Measurements from ENCODE around the gene NXNL1. TPM values are rescaled to one million over a fixed set of nuclear protein-coding genes. Genes with fewer than 3 reads are reported as not detected.
"Not testable (repeated sequence)": the region's sequence is repeated elsewhere in the genome, so short reads cannot be mapped to it uniquely, and the experiment has no call there.

The NXNL1 gene
- total RNA-seq: not detected

GRCh38 chr19:17460372-17461230, at the start of gene NXNL1:
TSS of gene NXNL1 (minus strand) at chr19:17460926. CDS start at chr19:17460869, 57 bp downstream.
- ATAC-seq (no peak), DNase-seq (no peak)
- Mint-ChIP-seq H3K4me1 (ENCODE audit: low read depth) (no peaks in the 10 kb centered on the region), H3K4me3 (no peak within 1 kb of the TSS), H3K36me3 (ENCODE audit: insufficient read depth) (no peaks in the 10 kb centered on the region), H3K27me3 (ENCODE audit: low read depth) (peaks cover 28% of the 10 kb centered on the region), H3K9me3 (no peaks in the 10 kb centered on the region)

DNA sequence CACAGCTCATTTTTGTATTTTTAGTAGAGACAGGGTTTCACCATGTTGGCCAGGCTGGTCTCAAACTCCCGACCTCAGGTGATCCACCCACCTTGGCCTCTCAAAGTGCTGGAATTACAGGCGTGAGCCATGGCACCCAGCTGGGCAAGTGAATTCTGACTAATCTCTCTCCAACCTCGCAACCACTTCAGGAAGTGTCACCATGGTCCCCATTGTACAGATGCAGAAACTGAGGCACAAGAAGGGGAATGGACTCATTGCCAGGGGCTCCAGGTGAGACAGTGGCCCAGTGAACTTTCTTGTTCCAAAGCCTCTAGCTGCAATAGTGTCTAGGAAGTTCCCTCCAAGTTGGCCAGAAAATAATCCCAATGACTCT, 47.8 kb upstream of the NXNL1 start:
- not testable (repeated sequence) for ATAC-seq; H3K36me3 Mint-ChIP-seq (ENCODE audit: insufficient read depth); H3K9me3 Mint-ChIP-seq; H3K27me3 Mint-ChIP-seq (ENCODE audit: low read depth); H3K4me3 Mint-ChIP-seq; DNase-seq
- H3K4me1 Mint-ChIP-seq (ENCODE audit: low read depth): peaks cover 30% of the 10 kb centered on the region

- DNase-seq (no peak), ATAC-seq (no peak)
- H3K36me3 Mint-ChIP-seq (ENCODE audit: insufficient read depth): peaks cover 7% of the 10 kb centered on the region
- peaks cover 21% of the 10 kb centered on the region for H3K4me1 Mint-ChIP-seq (ENCODE audit: low read depth)
- no peaks in the 10 kb centered on the region for H3K27me3 Mint-ChIP-seq (ENCODE audit: low read depth)
- no peaks in the 10 kb centered on the region for H3K9me3 Mint-ChIP-seq
- H3K4me3 Mint-ChIP-seq: no peak overlapping the region
Measured at GRCh38 chr19:17506745-17507144, 46.0 kb upstream of the NXNL1 start.

DNA sequence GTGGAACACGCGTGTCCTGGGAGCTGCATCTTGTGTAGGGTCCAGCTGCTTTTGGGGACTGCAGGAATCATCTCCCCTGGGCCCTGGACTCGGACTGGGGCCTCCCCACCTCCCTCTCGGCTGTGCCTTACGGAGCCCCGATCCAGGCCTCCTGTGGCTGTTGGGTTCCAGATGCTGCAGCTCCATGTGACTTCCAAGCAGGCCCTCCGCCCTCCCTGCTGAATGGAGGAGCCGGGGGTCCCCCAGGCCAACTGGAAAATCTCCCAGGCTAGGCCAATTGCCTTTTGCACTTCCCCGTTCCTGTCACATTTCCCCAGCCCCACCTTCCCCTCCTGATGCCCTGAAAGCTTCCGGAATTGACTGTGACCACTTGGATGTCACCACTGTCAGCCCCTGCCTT, 44.5 kb upstream of the NXNL1 start:
- no peak for ATAC-seq
- H3K36me3 Mint-ChIP-seq (ENCODE audit: insufficient read depth): peaks cover 5% of the 10 kb centered on the region

DNA sequence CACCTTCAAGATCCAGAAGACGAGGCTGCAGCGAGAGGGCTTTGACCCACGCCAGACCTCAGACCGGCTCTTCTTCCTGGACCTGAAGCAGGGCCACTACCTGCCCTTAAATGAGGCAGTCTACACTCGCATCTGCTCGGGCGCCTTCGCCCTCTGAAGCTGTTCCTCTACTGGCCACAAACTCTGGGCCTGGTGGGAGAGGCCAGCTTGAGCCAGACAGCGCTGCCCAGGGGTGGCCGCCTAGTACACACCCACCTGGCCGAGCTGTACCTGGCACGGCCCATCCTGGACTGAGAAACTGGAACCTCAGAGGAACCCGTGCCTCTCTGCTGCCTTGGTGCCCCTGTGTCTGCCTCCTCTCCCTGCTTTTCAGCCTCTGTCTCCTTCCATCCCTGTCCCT, 43.7 kb upstream of the NXNL1 start:
- Mint-ChIP-seq H3K9me3 (no peaks in the 10 kb centered on the region), H3K4me3 (no peak overlapping the region), H3K36me3 (ENCODE audit: insufficient read depth) (peaks cover 5% of the 10 kb centered on the region), H3K27me3 (ENCODE audit: low read depth) (no peaks in the 10 kb centered on the region), H3K4me1 (ENCODE audit: low read depth) (peaks cover 15% of the 10 kb centered on the region)
- ATAC-seq (no peak), DNase-seq (no peak)

More for the DNA sequence above, 44.5 kb upstream of the NXNL1 start:
- no peaks in the 10 kb centered on the region for H3K9me3 Mint-ChIP-seq
- DNase-seq: no peak
- no peaks in the 10 kb centered on the region for H3K27me3 Mint-ChIP-seq (ENCODE audit: low read depth)
- H3K4me3 Mint-ChIP-seq: no peak overlapping the region
- peaks cover 17% of the 10 kb centered on the region for H3K4me1 Mint-ChIP-seq (ENCODE audit: low read depth)

GRCh38 chr19:17504030-17504429, 43.3 kb upstream of the NXNL1 start:
- no peaks in the 10 kb centered on the region for H3K9me3 Mint-ChIP-seq
- DNase-seq: no peak
- no peak for ATAC-seq
- no peak overlapping the region for H3K4me3 Mint-ChIP-seq
- peaks cover 5% of the 10 kb centered on the region for H3K36me3 Mint-ChIP-seq (ENCODE audit: insufficient read depth)
- H3K4me1 Mint-ChIP-seq (ENCODE audit: low read depth): peaks cover 15% of the 10 kb centered on the region
- no peaks in the 10 kb centered on the region for H3K27me3 Mint-ChIP-seq (ENCODE audit: low read depth)

GRCh38 chr19:17503240-17503639, 42.5 kb upstream of the NXNL1 start:
- H3K4me3 Mint-ChIP-seq: no peak overlapping the region
- DNase-seq (no peak), ATAC-seq (no peak)
- peaks cover 12% of the 10 kb centered on the region for H3K4me1 Mint-ChIP-seq (ENCODE audit: low read depth)
- no peaks in the 10 kb centered on the region for H3K9me3 Mint-ChIP-seq
- H3K27me3 Mint-ChIP-seq (ENCODE audit: low read depth): no peaks in the 10 kb centered on the region
- peaks cover 5% of the 10 kb centered on the region for H3K36me3 Mint-ChIP-seq (ENCODE audit: insufficient read depth)

GRCh38 chr19:17500447-17501198, 39.9 kb upstream of the NXNL1 start:
- Mint-ChIP-seq H3K4me3 (no peak overlapping the region), H3K36me3 (ENCODE audit: insufficient read depth) (no peaks in the 10 kb centered on the region), H3K4me1 (ENCODE audit: low read depth) (peaks cover 14% of the 10 kb centered on the region), H3K27me3 (ENCODE audit: low read depth) (no peaks in the 10 kb centered on the region), H3K9me3 (no peaks in the 10 kb centered on the region)
- no peak for DNase-seq
- no peak for ATAC-seq

DNA sequence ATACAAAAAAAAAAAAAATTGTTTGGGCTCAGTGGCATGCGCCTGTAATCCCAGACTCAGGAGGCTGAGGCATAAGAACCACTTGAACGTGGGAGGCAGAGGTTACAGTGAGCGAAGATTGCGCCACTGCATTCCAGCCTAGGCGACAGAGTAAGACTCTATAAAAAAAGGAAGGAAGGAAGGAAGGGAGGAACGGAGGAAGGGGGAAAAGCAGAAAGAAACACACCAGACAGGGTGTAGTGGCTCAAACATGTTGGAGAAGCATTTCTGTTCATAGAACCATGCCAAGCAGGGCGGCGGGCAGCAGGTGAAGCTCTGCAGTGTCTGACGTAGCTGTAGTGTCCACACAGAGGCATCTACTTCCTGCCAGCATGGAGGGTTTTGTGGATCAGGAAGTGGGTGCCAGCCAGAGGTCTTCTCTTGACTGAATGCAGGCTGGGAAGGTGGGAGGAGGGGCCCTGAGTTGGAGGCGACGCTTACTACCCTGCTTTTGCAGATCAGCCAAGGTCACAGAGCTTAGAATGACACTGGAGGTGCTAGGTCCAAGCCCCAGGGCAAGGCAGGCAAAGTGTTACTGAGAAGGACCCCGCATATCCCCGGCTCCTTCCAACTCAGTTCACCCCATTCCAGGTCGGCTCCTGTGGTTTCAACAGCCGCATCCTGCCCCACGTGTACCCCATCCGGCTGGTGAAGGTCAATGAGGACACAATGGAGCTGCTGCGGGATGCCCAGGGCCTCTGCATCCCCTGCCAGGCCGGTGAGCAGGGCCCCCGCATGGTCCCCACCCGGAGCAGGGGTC, 39.1 kb upstream of the NXNL1 start:
- Mint-ChIP-seq H3K4me1 (ENCODE audit: low read depth) (peaks cover 15% of the 10 kb centered on the region), H3K27me3 (ENCODE audit: low read depth) (no peaks in the 10 kb centered on the region), H3K36me3 (ENCODE audit: insufficient read depth) (no peaks in the 10 kb centered on the region), H3K9me3 (no peaks in the 10 kb centered on the region), H3K4me3 (no peak overlapping the region)
- DNase-seq (no peak), ATAC-seq (no peak)

GRCh38 chr19:17499025-17499424, 38.3 kb upstream of the NXNL1 start:
- not testable (repeated sequence) for H3K27me3 Mint-ChIP-seq (ENCODE audit: low read depth); ATAC-seq; H3K4me3 Mint-ChIP-seq; DNase-seq; H3K36me3 Mint-ChIP-seq (ENCODE audit: insufficient read depth); H3K9me3 Mint-ChIP-seq
- H3K4me1 Mint-ChIP-seq (ENCODE audit: low read depth): peaks cover 15% of the 10 kb centered on the region

DNA sequence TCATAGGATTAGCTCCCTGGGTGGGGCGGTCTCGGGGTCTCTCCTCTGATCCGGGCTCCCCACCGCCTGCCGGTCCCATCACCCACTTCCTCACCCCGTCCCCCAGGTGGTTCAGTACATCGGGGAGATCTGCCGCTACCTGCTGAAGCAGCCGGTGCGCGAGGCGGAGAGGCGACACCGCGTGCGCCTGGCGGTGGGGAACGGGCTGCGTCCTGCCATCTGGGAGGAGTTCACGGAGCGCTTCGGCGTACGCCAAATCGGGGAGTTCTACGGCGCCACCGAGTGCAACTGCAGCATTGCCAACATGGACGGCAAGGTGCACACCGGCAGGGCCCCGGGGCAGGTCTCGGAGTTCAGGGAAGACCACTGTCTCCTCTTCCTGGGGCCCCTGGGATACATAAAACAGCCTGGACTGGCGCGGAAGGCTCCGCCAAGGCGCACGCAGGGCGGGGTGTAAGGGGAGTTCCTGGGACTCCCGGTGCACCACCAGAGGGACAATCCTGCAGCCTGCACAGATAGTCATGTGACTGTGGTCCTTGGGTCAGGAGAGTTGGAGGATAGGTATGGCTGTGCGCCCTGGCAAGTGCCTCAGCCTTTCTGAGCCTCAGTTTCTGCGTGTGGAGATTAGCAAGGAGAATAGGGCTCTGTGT, 36.5 kb upstream of the NXNL1 start:
- no peak for ATAC-seq
- no peaks in the 10 kb centered on the region for H3K9me3 Mint-ChIP-seq
- peaks cover 15% of the 10 kb centered on the region for H3K4me1 Mint-ChIP-seq (ENCODE audit: low read depth)
- no peaks in the 10 kb centered on the region for H3K36me3 Mint-ChIP-seq (ENCODE audit: insufficient read depth)
- no peaks in the 10 kb centered on the region for H3K27me3 Mint-ChIP-seq (ENCODE audit: low read depth)
- DNase-seq: no peak
- no peak overlapping the region for H3K4me3 Mint-ChIP-seq

- H3K27me3 Mint-ChIP-seq (ENCODE audit: low read depth): no peaks in the 10 kb centered on the region
- H3K4me1 Mint-ChIP-seq (ENCODE audit: low read depth): peaks cover 18% of the 10 kb centered on the region
- no peaks in the 10 kb centered on the region for H3K9me3 Mint-ChIP-seq
- ATAC-seq: peak; percentile 98 to 99
- DNase-seq: peak; percentile 74
- H3K4me3 Mint-ChIP-seq: no peak overlapping the region
- no peaks in the 10 kb centered on the region for H3K36me3 Mint-ChIP-seq (ENCODE audit: insufficient read depth)
Measured at GRCh38 chr19:17496337-17496997, 35.7 kb upstream of the NXNL1 start.

GRCh38 chr19:17495639-17496296, 35.0 kb upstream of the NXNL1 start:
- ATAC-seq: no peak
- Mint-ChIP-seq H3K27me3 (ENCODE audit: low read depth) (no peaks in the 10 kb centered on the region), H3K36me3 (ENCODE audit: insufficient read depth) (no peaks in the 10 kb centered on the region), H3K4me1 (ENCODE audit: low read depth) (peaks cover 20% of the 10 kb centered on the region), H3K9me3 (no peaks in the 10 kb centered on the region), H3K4me3 (no peak overlapping the region)
- no peak for DNase-seq

Measured in activated T-cell treated with anti-CD3 and anti-CD28 coated beads, Interleukin-2, amount 50 U/mL, for 4 hours (primary cell).